Measurements from ENCODE around the gene GPBP1L1.

- TF ChIP-seq POLR2A (IDR thresholded peaks at IDR 0.05), result no peak
- TF ChIP-seq CTCF (IDR thresholded peaks at IDR 0.05), result no peak
Measured at GRCh38 chr1:45677751-45678245, 8.5 kb downstream of the GPBP1L1 start.
